ENCODE measurements around the gene ERG. TPM values are rescaled to one million over a fixed set of nuclear protein-coding genes. Genes with fewer than 3 reads are reported as not detected.

Gene ERG
- total and polyA plus RNA-seq, 5 donors from 2014 or later: 1.5 TPM; not detected in 4

- no peak for DNase-seq
- no peak overlapping the region for H3K27ac Mint-ChIP-seq
- no peak overlapping the region for H3K4me3 ChIP-seq (ENCODE audit: low read depth, low read length)
- H3K36me3 Mint-ChIP-seq: no peaks in the 10 kb centered on the region
- peaks cover 0 to 3% (median 0%) of the 10 kb centered on the region in 7 donors for H3K9me3 Mint-ChIP-seq
- ATAC-seq (ENCODE audit: low read depth in 2 of 2): no peak
- H3K27ac ChIP-seq (ENCODE audit: insufficient read depth, low read length, poor library complexity, severe bottlenecking): no peak overlapping the region
- H3K4me3 Mint-ChIP-seq: no peak overlapping the region
- H3K27me3 Mint-ChIP-seq: peaks cover 23% of the 10 kb centered on the region
- H3K27me3 ChIP-seq (ENCODE audit: control insufficient read depth, insufficient read depth, low read length): no peaks in the 10 kb centered on the region
- no peaks in the 10 kb centered on the region for H3K36me3 ChIP-seq (ENCODE audit: control insufficient read depth, insufficient read depth, low read length)
- H3K9me3 ChIP-seq (ENCODE audit: control insufficient read depth in 2 of 2, low read length in 2 of 2): no peaks in the 10 kb centered on the region
- no peaks in the 10 kb centered on the region for H3K4me1 Mint-ChIP-seq
- H3K4me1 ChIP-seq (ENCODE audit: control insufficient read depth, insufficient read depth, low read length, poor library complexity, severe bottlenecking): no peaks in the 10 kb centered on the region
Measured at GRCh38 chr21:38384675-38385426, 113.4 kb downstream of the ERG start.

DNA sequence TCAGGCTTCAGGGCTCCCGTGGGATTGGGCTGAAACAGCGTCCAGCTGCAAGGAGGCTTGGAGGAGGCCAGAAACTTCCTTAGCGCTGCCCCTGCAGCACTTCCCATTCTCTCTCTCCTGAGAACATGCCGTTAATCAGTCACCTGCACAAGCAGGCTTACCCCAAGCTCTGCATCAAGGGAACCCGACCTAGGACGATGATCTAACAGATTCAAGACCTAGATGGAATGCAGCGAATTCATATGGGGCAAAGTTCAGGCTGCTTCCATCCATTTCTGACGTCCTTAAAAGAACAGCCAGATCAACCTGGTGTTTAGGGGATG, 114.1 kb downstream of the ERG start:
- H3K27ac ChIP-seq (ENCODE audit: insufficient read depth, low read length, poor library complexity, severe bottlenecking): no peak overlapping the region
- Mint-ChIP-seq H3K27me3 (peaks cover 23% of the 10 kb centered on the region), H3K27ac (no peak overlapping the region), H3K9me3 (peaks cover 0 to 3% (median 0%) of the 10 kb centered on the region in 7 donors), H3K4me3 (no peak overlapping the region), H3K36me3 (no peaks in the 10 kb centered on the region), H3K4me1 (no peaks in the 10 kb centered on the region)
- H3K36me3 ChIP-seq (ENCODE audit: control insufficient read depth, insufficient read depth, low read length): no peaks in the 10 kb centered on the region
- H3K9me3 ChIP-seq (ENCODE audit: control insufficient read depth in 2 of 2, low read length in 2 of 2): no peaks in the 10 kb centered on the region
- H3K27me3 ChIP-seq (ENCODE audit: control insufficient read depth, insufficient read depth, low read length): no peaks in the 10 kb centered on the region
- no peak overlapping the region for H3K4me3 ChIP-seq (ENCODE audit: low read depth, low read length)
- no peaks in the 10 kb centered on the region for H3K4me1 ChIP-seq (ENCODE audit: control insufficient read depth, insufficient read depth, low read length, poor library complexity, severe bottlenecking)
- ATAC-seq (ENCODE audit: low read depth in 2 of 2) (no peak), DNase-seq (no peak)

- ATAC-seq (ENCODE audit: low read depth in 2 of 2) (no peak), DNase-seq (no peak)
- Histone ChIP-seq H3K27me3 (ENCODE audit: control insufficient read depth, insufficient read depth, low read length) (no peaks in the 10 kb centered on the region), H3K4me1 (ENCODE audit: control insufficient read depth, insufficient read depth, low read length, poor library complexity, severe bottlenecking) (no peaks in the 10 kb centered on the region), H3K27ac (ENCODE audit: insufficient read depth, low read length, poor library complexity, severe bottlenecking) (no peak overlapping the region), H3K4me3 (ENCODE audit: low read depth, low read length) (no peak overlapping the region), H3K9me3 (ENCODE audit: control insufficient read depth in 2 of 2, low read length in 2 of 2) (no peaks in the 10 kb centered on the region), H3K36me3 (ENCODE audit: control insufficient read depth, insufficient read depth, low read length) (no peaks in the 10 kb centered on the region)
- H3K27me3 Mint-ChIP-seq: peaks cover 23% of the 10 kb centered on the region
- peaks cover 0 to 3% (median 0%) of the 10 kb centered on the region in 7 donors for H3K9me3 Mint-ChIP-seq
- no peak overlapping the region for H3K27ac Mint-ChIP-seq
- no peaks in the 10 kb centered on the region for H3K4me1 Mint-ChIP-seq
- no peak overlapping the region for H3K4me3 Mint-ChIP-seq
- no peaks in the 10 kb centered on the region for H3K36me3 Mint-ChIP-seq
Measured at GRCh38 chr21:38383411-38384237, 114.7 kb downstream of the ERG start.

DNA sequence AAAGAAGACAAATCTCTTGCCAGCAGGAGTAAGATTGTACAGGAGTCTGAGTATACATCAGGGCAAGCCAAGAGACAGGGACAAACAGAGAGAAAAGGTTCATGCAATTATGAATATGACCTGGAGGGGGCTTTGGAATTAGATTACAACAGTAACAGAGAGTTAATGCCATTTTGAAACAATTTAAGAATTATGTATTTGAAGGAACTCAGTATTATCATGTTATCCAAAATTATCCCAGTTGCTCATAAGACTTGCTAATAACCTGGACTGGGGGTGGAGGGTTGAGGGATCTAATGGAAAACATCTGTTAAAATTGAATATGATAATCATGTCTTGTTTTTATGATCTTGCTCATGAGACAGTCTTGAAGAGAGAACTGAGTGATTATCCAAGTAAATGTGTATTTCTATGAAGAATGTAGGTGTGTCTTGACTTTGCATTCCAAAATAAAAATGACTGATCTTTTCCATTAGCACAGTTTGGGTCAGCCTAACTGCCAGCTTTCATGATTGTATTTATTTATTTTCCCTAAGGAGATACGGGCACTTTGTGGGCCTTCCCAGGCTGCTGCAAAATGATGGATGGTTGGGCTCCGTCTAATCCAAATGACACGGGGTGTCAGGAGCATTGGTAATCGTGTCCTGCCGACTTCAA, 117.7 kb downstream of the ERG start:
- no peak overlapping the region for H3K27ac Mint-ChIP-seq
- no peak for DNase-seq
- Histone ChIP-seq H3K4me3 (ENCODE audit: low read depth, low read length) (no peak overlapping the region), H3K9me3 (ENCODE audit: control insufficient read depth in 2 of 2, low read length in 2 of 2) (no peaks in the 10 kb centered on the region), H3K36me3 (ENCODE audit: control insufficient read depth, insufficient read depth, low read length) (no peaks in the 10 kb centered on the region), H3K27ac (ENCODE audit: insufficient read depth, low read length, poor library complexity, severe bottlenecking) (no peak overlapping the region), H3K4me1 (ENCODE audit: control insufficient read depth, insufficient read depth, low read length, poor library complexity, severe bottlenecking) (no peaks in the 10 kb centered on the region), H3K27me3 (ENCODE audit: control insufficient read depth, insufficient read depth, low read length) (no peaks in the 10 kb centered on the region)
- H3K4me1 Mint-ChIP-seq: no peaks in the 10 kb centered on the region
- H3K9me3 Mint-ChIP-seq: peaks cover 0 to 3% (median 0%) of the 10 kb centered on the region in 7 donors
- peaks cover 20% of the 10 kb centered on the region for H3K27me3 Mint-ChIP-seq
- no peak overlapping the region for H3K4me3 Mint-ChIP-seq
- no peak for ATAC-seq (ENCODE audit: low read depth in 2 of 2)
- no peaks in the 10 kb centered on the region for H3K36me3 Mint-ChIP-seq

DNA sequence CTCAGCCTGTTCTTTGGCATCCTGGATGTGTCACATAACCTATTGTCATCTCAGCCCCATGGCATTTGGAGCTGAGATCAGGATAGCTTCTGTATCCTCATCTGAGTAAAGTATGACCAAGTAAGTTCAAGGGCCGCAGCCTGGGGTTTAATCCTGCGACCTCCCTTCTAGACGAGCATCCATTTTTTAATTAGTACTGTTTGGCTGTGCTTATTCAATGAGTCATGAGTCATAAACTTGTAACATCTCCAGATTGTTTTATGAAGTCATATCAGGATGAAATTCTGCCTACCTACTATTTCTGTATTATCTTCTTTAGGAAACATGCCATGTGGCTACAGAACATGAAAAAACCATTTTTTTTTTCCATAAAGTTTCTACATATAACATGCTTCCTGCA, 119.1 kb downstream of the ERG start:
- Histone ChIP-seq H3K36me3 (ENCODE audit: control insufficient read depth, insufficient read depth, low read length) (no peaks in the 10 kb centered on the region), H3K27me3 (ENCODE audit: control insufficient read depth, insufficient read depth, low read length) (no peaks in the 10 kb centered on the region), H3K4me1 (ENCODE audit: control insufficient read depth, insufficient read depth, low read length, poor library complexity, severe bottlenecking) (no peaks in the 10 kb centered on the region), H3K27ac (ENCODE audit: insufficient read depth, low read length, poor library complexity, severe bottlenecking) (no peak overlapping the region), H3K4me3 (ENCODE audit: low read depth, low read length) (no peak overlapping the region), H3K9me3 (ENCODE audit: control insufficient read depth in 2 of 2, low read length in 2 of 2) (no peaks in the 10 kb centered on the region)
- no peak for DNase-seq
- no peaks in the 10 kb centered on the region for H3K4me1 Mint-ChIP-seq
- H3K27ac Mint-ChIP-seq: no peak overlapping the region
- H3K27me3 Mint-ChIP-seq: peaks cover 18% of the 10 kb centered on the region
- H3K4me3 Mint-ChIP-seq: no peak overlapping the region
- H3K9me3 Mint-ChIP-seq: peaks cover 0 to 3% (median 2%) of the 10 kb centered on the region in 7 donors
- no peak for ATAC-seq (ENCODE audit: low read depth in 2 of 2)
- no peaks in the 10 kb centered on the region for H3K36me3 Mint-ChIP-seq

DNA sequence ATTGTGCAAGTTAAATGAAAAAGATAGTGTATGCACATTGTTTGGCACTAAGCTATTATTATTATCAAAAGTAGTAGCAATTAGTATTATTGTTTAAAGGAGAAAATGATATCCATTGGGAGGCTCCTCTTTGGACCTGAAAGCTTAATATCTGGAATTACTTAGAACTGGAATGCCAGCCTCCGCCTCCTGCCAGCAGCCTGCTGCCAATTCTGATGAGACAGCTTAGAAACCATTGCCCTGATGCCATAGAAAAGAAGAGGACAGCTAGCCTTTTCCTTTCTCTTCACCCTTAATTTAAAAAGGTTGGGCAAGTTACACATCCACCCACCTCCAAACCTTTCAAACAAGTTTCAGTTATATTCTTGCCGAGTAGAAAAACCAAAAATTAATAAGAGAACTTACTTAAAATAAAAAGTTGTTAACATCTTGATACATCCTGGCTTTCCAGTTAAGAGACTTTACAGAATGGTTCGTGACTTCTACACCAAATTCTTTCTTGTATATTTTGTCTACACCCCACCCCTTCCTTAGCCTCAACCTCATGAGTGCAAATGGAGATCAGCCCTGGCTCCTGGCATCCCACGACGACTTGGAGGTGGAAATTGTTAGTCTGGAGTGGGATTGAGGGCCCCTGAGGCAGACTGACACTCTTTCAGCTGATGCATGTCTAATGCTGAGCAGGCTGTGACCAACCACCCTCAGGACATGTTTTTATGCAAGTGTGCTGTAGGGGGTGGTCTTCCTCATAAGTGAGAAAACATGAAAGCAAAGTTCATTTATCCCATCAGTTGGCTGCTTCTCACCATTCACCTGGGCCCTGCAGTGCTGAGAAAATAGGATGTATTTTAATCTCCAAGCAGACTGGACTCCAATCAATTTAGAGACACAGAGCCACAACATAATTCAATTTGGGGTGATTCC, 120.8 kb downstream of the ERG start:
- no peaks in the 10 kb centered on the region for H3K4me1 ChIP-seq (ENCODE audit: control insufficient read depth, insufficient read depth, low read length, poor library complexity, severe bottlenecking)
- no peak overlapping the region for H3K27ac ChIP-seq (ENCODE audit: insufficient read depth, low read length, poor library complexity, severe bottlenecking)
- Mint-ChIP-seq H3K27ac (no peak overlapping the region), H3K9me3 (peaks cover 0 to 4% (median 0%) of the 10 kb centered on the region in 7 donors), H3K4me3 (no peak overlapping the region), H3K36me3 (no peaks in the 10 kb centered on the region), H3K27me3 (peaks cover 12% of the 10 kb centered on the region), H3K4me1 (no peaks in the 10 kb centered on the region)
- H3K9me3 ChIP-seq (ENCODE audit: control insufficient read depth in 2 of 2, low read length in 2 of 2): no peaks in the 10 kb centered on the region
- H3K27me3 ChIP-seq (ENCODE audit: control insufficient read depth, insufficient read depth, low read length): no peaks in the 10 kb centered on the region
- no peak for DNase-seq
- no peaks in the 10 kb centered on the region for H3K36me3 ChIP-seq (ENCODE audit: control insufficient read depth, insufficient read depth, low read length)
- no peak overlapping the region for H3K4me3 ChIP-seq (ENCODE audit: low read depth, low read length)
- no peak for ATAC-seq (ENCODE audit: low read depth in 2 of 2)

GRCh38 chr21:38376693-38377092, 121.6 kb downstream of the ERG start:
- Histone ChIP-seq H3K27me3 (ENCODE audit: control insufficient read depth, insufficient read depth, low read length) (no peaks in the 10 kb centered on the region), H3K36me3 (ENCODE audit: control insufficient read depth, insufficient read depth, low read length) (no peaks in the 10 kb centered on the region), H3K27ac (ENCODE audit: insufficient read depth, low read length, poor library complexity, severe bottlenecking) (no peak overlapping the region), H3K4me3 (ENCODE audit: low read depth, low read length) (no peak overlapping the region), H3K4me1 (ENCODE audit: control insufficient read depth, insufficient read depth, low read length, poor library complexity, severe bottlenecking) (no peaks in the 10 kb centered on the region), H3K9me3 (ENCODE audit: control insufficient read depth in 2 of 2, low read length in 2 of 2) (no peaks in the 10 kb centered on the region)
- Mint-ChIP-seq H3K27ac (no peak overlapping the region), H3K27me3 (peaks cover 12% of the 10 kb centered on the region), H3K4me3 (no peak overlapping the region), H3K4me1 (no peaks in the 10 kb centered on the region), H3K36me3 (no peaks in the 10 kb centered on the region), H3K9me3 (peaks cover 0 to 4% (median 0%) of the 10 kb centered on the region in 7 donors)
- no peak for ATAC-seq (ENCODE audit: low read depth in 2 of 2)
- no peak for DNase-seq
